Psoas muscle (tissue), 8 donors: ENCODE data around the gene KAZN. TPM values are rescaled to one million over a fixed set of nuclear protein-coding genes. Genes with fewer than 3 reads are reported as not detected.

ENCODE experiments used
- ATAC-seq, 4 donors: fragments of 200-7000 bp; cut with Tn5 transposase; one replicate each; pipeline ENCODE4 v1.9.1; 2020; ENCODE audit warnings: moderate library complexity in 3 of 4, mild to moderate bottlenecking in 2 of 4
- DNase-seq, 2 donors: peaks; one replicate each; pipeline ENCODE4 v3.0.0-alpha.2; 2020
- H3K27ac ChIP-seq: fragments of 200-600 bp; one replicate; pipeline ENCODE4 v1.8.0; 2022
- H3K27me3 ChIP-seq, 3 donors: fragments of 200-600 bp in 1 of 3; one replicate each; pipeline versions ENCODE4 v1.6.1 to v1.8.0; 2013 to 2022; ENCODE audit warnings: low read length in 2 of 3, mild to moderate bottlenecking in 2 of 3, moderate library complexity in 1 of 3; ENCODE audit not compliant: insufficient read depth in 3 of 3
- H3K36me3 ChIP-seq, 2 donors: fragments of 200-600 bp in 1 of 2; one replicate each; pipeline versions ENCODE4 v1.6.1 to v1.8.0; 2013 to 2022; ENCODE audit warnings: low read depth in 1 of 2, mild to moderate bottlenecking in 1 of 2, moderate library complexity in 1 of 2; ENCODE audit not compliant: insufficient read depth in 1 of 2
- H3K4me1 ChIP-seq: fragments of 200-600 bp; one replicate; pipeline ENCODE4 v1.8.0; 2022
- H3K4me3 ChIP-seq: fragments of 200-600 bp; one replicate; pipeline ENCODE4 v1.8.0; 2022; ENCODE audit warnings: mild to moderate bottlenecking
- H3K9me3 ChIP-seq: fragments of 200-600 bp; one replicate; pipeline ENCODE4 v1.8.0; 2022
- CTCF ChIP-seq: fragments of 200-600 bp; IDR thresholded peaks from one replicate; pipeline ENCODE4 v1.8.0; 2022; ENCODE audit warnings: antibody characterized with exemption
- WGBS, 3 donors: extraction: QIAGEN DNeasy Blood & Tissue Kit; methylation state at CpG; one replicate each; pipeline versions ENCODE4 v1.1.6 to v1.1.7; 2013; 5-methylcytosine and 5-hydroxymethylcytosine counted together
- intact Hi-C, 2 donors: fragments of 100-400 bp; cut with DNase I; formaldehyde crosslinking; loops; one replicate each; pipeline versions ENCODE4 v1.11.0 to v1.14.2; 2022
- polyA plus RNA-seq, 3 donors: library from polyadenylated mRNA; stranded (reverse); fragments of 200-250 nt; gene quantifications; one replicate each; pipeline ENCODE4 v1.2.3, GENCODE V29; 2013
- total RNA-seq, 4 donors: library from RNA; stranded (reverse); fragmentation: NEBNext Ultra II Directional in 2 of 4; extraction: Animal tissue kit (Norgen Biotek cat#: 25700) in 2 of 4; gene quantifications; one replicate each; pipeline versions ENCODE4 v1.2.1 to v1.2.4, GENCODE V29; 2021 to 2023
- donor health status: healthy with polysubstance abuse.
- donor health status: DM: no; HTN: no; CAD: no; lungs with moderate emphysema.
- donor health status: Bipolar disorder and iron deficiency.
- donor health status: healthy.
- donor health status: DM: yes; HTN: yes; CAD: no.
- donor health status: DM: no; HTN: no; CAD: no.
- donor health status: DM: no; HTN: no; CAD: no.
- donor health status: DM: yes; HTN: yes; CAD: no.

The KAZN gene
- total and polyA plus RNA-seq, 7 donors: 0.23 to 2.3 (median 0.97) TPM

GRCh38 chr1:14925336-14926136, 327.1 kb downstream of the KAZN start:
- DNase-seq: no peak
- Histone ChIP-seq H3K27me3 (peaks cover 0 to 57% (median 16%) of the 10 kb centered on the region in 3 donors), H3K27ac (no peak overlapping the region), H3K9me3 (no peaks in the 10 kb centered on the region), H3K4me3 (peak overlapping the region; percentile 67), H3K4me1 (no peaks in the 10 kb centered on the region), H3K36me3 (no peaks in the 10 kb centered on the region)
- TF ChIP-seq CTCF: no peak
- intact Hi-C loops: no loop called here
- ATAC-seq: no peak
- WGBS, 3 donors: 41 to 48% (median 46%) methylated on average over 12 of the region's 12 CpGs

- H3K27ac ChIP-seq: no peak overlapping the region
- H3K27me3 ChIP-seq: peaks cover 0 to 59% (median 17%) of the 10 kb centered on the region in 3 donors
- no peak for TF ChIP-seq CTCF
- intact Hi-C loops: no loop called here
- H3K4me3 ChIP-seq: no peak overlapping the region
- H3K36me3 ChIP-seq: no peaks in the 10 kb centered on the region
- WGBS, 3 donors: 40 to 52% (median 41%) methylated on average over 3 of the region's 3 CpGs
- DNase-seq (no peak), ATAC-seq (no peak)
- no peaks in the 10 kb centered on the region for H3K9me3 ChIP-seq
- H3K4me1 ChIP-seq: no peaks in the 10 kb centered on the region
Measured at GRCh38 chr1:14926229-14926628, 327.7 kb downstream of the KAZN start.

GRCh38 chr1:14926818-14927575, 328.5 kb downstream of the KAZN start:
- 55 to 69% (median 64%) methylated on average over 12 of the region's 12 CpGs for WGBS, 3 donors

GRCh38 chr1:14928412-14928811, 329.9 kb downstream of the KAZN start:
- TF ChIP-seq CTCF: no peak
- 88 to 92% (median 90%) methylated on average over 7 of the region's 7 CpGs for WGBS, 3 donors
- ATAC-seq: no peak
- H3K27ac ChIP-seq: no peak overlapping the region
- DNase-seq: no peak
- H3K4me1 ChIP-seq: no peaks in the 10 kb centered on the region
- H3K27me3 ChIP-seq: peaks cover 0 to 60% (median 15%) of the 10 kb centered on the region in 3 donors
- intact Hi-C loops: no loop called here
- no peaks in the 10 kb centered on the region for H3K36me3 ChIP-seq
- H3K4me3 ChIP-seq: no peak overlapping the region
- no peaks in the 10 kb centered on the region for H3K9me3 ChIP-seq

More at GRCh38 chr1:14926818-14927575, 328.5 kb downstream of the KAZN start:
- intact Hi-C loops: no loop called here
- no peak overlapping the region for H3K4me3 ChIP-seq
- DNase-seq: no peak
- H3K36me3 ChIP-seq: no peaks in the 10 kb centered on the region
- ATAC-seq: no peak
- peaks cover 0 to 66% (median 17%) of the 10 kb centered on the region in 3 donors for H3K27me3 ChIP-seq
- H3K4me1 ChIP-seq: no peaks in the 10 kb centered on the region
- no peaks in the 10 kb centered on the region for H3K9me3 ChIP-seq
- H3K27ac ChIP-seq: no peak overlapping the region
- no peak for TF ChIP-seq CTCF
